Measurements from ENCODE around the gene TSNAXIP1. TPM values are rescaled to one million over a fixed set of nuclear protein-coding genes. Genes with fewer than 3 reads are reported as not detected.

Gene TSNAXIP1
- total and polyA plus RNA-seq, 4 donors: 4.3 to 20.0 (median 13.3) TPM

Small RNA genes within 50 kb of the gene (small RNA-seq; reads per million reads assigned to genes)
- not detected for gene AC040162.2 (ENCODE audit: low replicate concordance)

Other genes with a start within 250 kb of the TSNAXIP1 start
- gene CTCF, start 244.4 kb upstream of the TSNAXIP1 start, total RNA-seq: 10 to 100 TPM; 39.7 to 44.0 TPM
- gene CTCF, start 244.4 kb upstream of the TSNAXIP1 start, polyA plus RNA-seq (ENCODE audit: insufficient read length in 2 of 2): 10 to 100 TPM; 59.2 to 65.1 TPM
- 1 to 10 TPM; 2.0 to 3.4 TPM for gene CARMIL2, start 161.7 kb upstream of the TSNAXIP1 start, total RNA-seq
- 10 to 100 TPM; 37.6 to 40.0 TPM for gene CARMIL2, start 161.7 kb upstream of the TSNAXIP1 start, polyA plus RNA-seq (ENCODE audit: insufficient read length in 2 of 2)
- gene ACD, start 146.6 kb upstream of the TSNAXIP1 start, total RNA-seq: 10 to 100 TPM; 15.8 to 23.9 TPM
- gene ACD, start 146.6 kb upstream of the TSNAXIP1 start, polyA plus RNA-seq (ENCODE audit: insufficient read length in 2 of 2): 10 to 100 TPM; 39.7 to 49.3 TPM
- 1 to 10 TPM; 7.2 to 8.3 TPM for gene PARD6A, start 145.9 kb upstream of the TSNAXIP1 start, total RNA-seq
- 10 to 100 TPM; 20.5 to 20.9 TPM for gene PARD6A, start 145.9 kb upstream of the TSNAXIP1 start, polyA plus RNA-seq (ENCODE audit: insufficient read length in 2 of 2)
- 10 to 100 TPM in 1 of 2 donors, 1 to 10 TPM in 1; 9.5 to 29.4 TPM for gene ENKD1, start 140.1 kb upstream of the TSNAXIP1 start, total RNA-seq
- 10 to 100 TPM; 28.9 to 30.2 TPM for gene ENKD1, start 140.1 kb upstream of the TSNAXIP1 start, polyA plus RNA-seq (ENCODE audit: insufficient read length in 2 of 2)
- 1 to 10 TPM; 2.8 to 6.9 TPM for gene C16orf86, start 140.1 kb upstream of the TSNAXIP1 start, total RNA-seq
- gene C16orf86, start 140.1 kb upstream of the TSNAXIP1 start, polyA plus RNA-seq (ENCODE audit: insufficient read length in 2 of 2): 1 to 10 TPM; 4.2 to 6.2 TPM
- 10 to 100 TPM; 26.1 to 26.8 TPM for gene GFOD2, start 87.6 kb upstream of the TSNAXIP1 start, total RNA-seq
- gene GFOD2, start 87.6 kb upstream of the TSNAXIP1 start, polyA plus RNA-seq (ENCODE audit: insufficient read length in 2 of 2): 10 to 100 TPM; 48.0 to 56.0 TPM
- gene RANBP10, start 329 bp upstream of the TSNAXIP1 start, total RNA-seq: 1 to 10 TPM; 6.7 to 8.2 TPM
- gene RANBP10, start 329 bp upstream of the TSNAXIP1 start, polyA plus RNA-seq (ENCODE audit: insufficient read length in 2 of 2): 10 to 100 TPM; 15.9 to 25.6 TPM
- 10 to 100 TPM; 22.4 to 39.7 TPM for gene THAP11, start 35.4 kb downstream of the TSNAXIP1 start, total RNA-seq
- gene THAP11, start 35.4 kb downstream of the TSNAXIP1 start, polyA plus RNA-seq (ENCODE audit: insufficient read length in 2 of 2): 10 to 100 TPM; 31.3 to 34.9 TPM
- 10 to 100 TPM; 47.7 to 82.6 TPM for gene NUTF2, start 40.0 kb downstream of the TSNAXIP1 start, total RNA-seq
- 100 to 1,000 TPM; 138 to 150 TPM for gene NUTF2, start 40.0 kb downstream of the TSNAXIP1 start, polyA plus RNA-seq (ENCODE audit: insufficient read length in 2 of 2)
- 10 to 100 TPM; 22.1 to 50.8 TPM for gene CENPT, start 40.8 kb downstream of the TSNAXIP1 start, total RNA-seq
- gene CENPT, start 40.8 kb downstream of the TSNAXIP1 start, polyA plus RNA-seq (ENCODE audit: insufficient read length in 2 of 2): 10 to 100 TPM; 60.0 to 79.2 TPM
- 10 to 100 TPM; 40.8 to 46.7 TPM for gene EDC4, start 66.2 kb downstream of the TSNAXIP1 start, total RNA-seq
- 10 to 100 TPM; 92.0 to 97.9 TPM for gene EDC4, start 66.2 kb downstream of the TSNAXIP1 start, polyA plus RNA-seq (ENCODE audit: insufficient read length in 2 of 2)
- 1 to 10 TPM in 1 of 2 donors, under 1 TPM in 1; 0.89 to 2.5 TPM for gene NRN1L, start 78.0 kb downstream of the TSNAXIP1 start, total RNA-seq
- 1 to 10 TPM; 1.4 to 1.6 TPM for gene NRN1L, start 78.0 kb downstream of the TSNAXIP1 start, polyA plus RNA-seq (ENCODE audit: insufficient read length in 2 of 2)
- 10 to 100 TPM in 1 of 2 donors, 1 to 10 TPM in 1; 8.7 to 18.3 TPM for gene PSKH1, start 86.4 kb downstream of the TSNAXIP1 start, total RNA-seq
- 10 to 100 TPM; 31.7 TPM for gene PSKH1, start 86.4 kb downstream of the TSNAXIP1 start, polyA plus RNA-seq (ENCODE audit: insufficient read length in 2 of 2)
- 1 to 10 TPM in 1 of 2 donors, under 1 TPM in 1; 0.89 to 1.4 TPM for gene CTRL, start 125.0 kb downstream of the TSNAXIP1 start, total RNA-seq
- 1 to 10 TPM; 4.6 to 8.1 TPM for gene CTRL, start 125.0 kb downstream of the TSNAXIP1 start, polyA plus RNA-seq (ENCODE audit: insufficient read length in 2 of 2)
- 10 to 100 TPM; 18.7 to 64.5 TPM for gene PSMB10, start 130.0 kb downstream of the TSNAXIP1 start, total RNA-seq
- gene PSMB10, start 130.0 kb downstream of the TSNAXIP1 start, polyA plus RNA-seq (ENCODE audit: insufficient read length in 2 of 2): 10 to 100 TPM; 61.9 to 64.1 TPM
- 10 to 100 TPM in 1 of 2 donors, 1 to 10 TPM in 1; 5.8 to 18.4 TPM for gene LCAT, start 137.2 kb downstream of the TSNAXIP1 start, total RNA-seq
- gene LCAT, start 137.2 kb downstream of the TSNAXIP1 start, polyA plus RNA-seq (ENCODE audit: insufficient read length in 2 of 2): 10 to 100 TPM; 35.3 to 50.0 TPM
- 10 to 100 TPM; 31.8 to 45.4 TPM for gene SLC12A4, start 161.7 kb downstream of the TSNAXIP1 start, total RNA-seq
- 10 to 100 TPM; 52.9 to 58.8 TPM for gene SLC12A4, start 161.7 kb downstream of the TSNAXIP1 start, polyA plus RNA-seq (ENCODE audit: insufficient read length in 2 of 2)
- gene DPEP3, start 173.6 kb downstream of the TSNAXIP1 start, total RNA-seq: under 1 TPM in 1 of 2 donors, not detected in 1; 0.11 TPM
- under 1 TPM; 0.12 to 0.22 TPM for gene DPEP3, start 173.6 kb downstream of the TSNAXIP1 start, polyA plus RNA-seq (ENCODE audit: insufficient read length in 2 of 2)
- 1 to 10 TPM; 2.7 to 3.0 TPM for gene DPEP2, start 192.6 kb downstream of the TSNAXIP1 start, total RNA-seq
- 1 to 10 TPM; 1.0 to 2.3 TPM for gene DPEP2, start 192.6 kb downstream of the TSNAXIP1 start, polyA plus RNA-seq (ENCODE audit: insufficient read length in 2 of 2)
- gene DPEP2NB, start 209.0 kb downstream of the TSNAXIP1 start, total RNA-seq: not detected
- gene DPEP2NB, start 209.0 kb downstream of the TSNAXIP1 start, polyA plus RNA-seq (ENCODE audit: insufficient read length in 2 of 2): not detected
- gene DDX28, start 216.3 kb downstream of the TSNAXIP1 start, total RNA-seq: 1 to 10 TPM; 6.9 to 7.4 TPM
- 1 to 10 TPM; 8.2 to 9.7 TPM for gene DDX28, start 216.3 kb downstream of the TSNAXIP1 start, polyA plus RNA-seq (ENCODE audit: insufficient read length in 2 of 2)
- 10 to 100 TPM; 13.9 to 16.8 TPM for gene DUS2, start 216.4 kb downstream of the TSNAXIP1 start, total RNA-seq
- 10 to 100 TPM; 13.3 to 17.2 TPM for gene DUS2, start 216.4 kb downstream of the TSNAXIP1 start, polyA plus RNA-seq (ENCODE audit: insufficient read length in 2 of 2)